Activated T-cell treated with anti-CD3 and anti-CD28 coated beads for 1 hour (primary cell): Measurements from ENCODE around the gene TBX10.
"Not testable (repeated sequence)": the region's sequence is repeated elsewhere in the genome, so short reads cannot be mapped to it uniquely, and the experiment has no call there.

ENCODE experiments used
- DNase-seq: peaks from one replicate; pipeline ENCODE4 v3.0.0-alpha.2; 2020; ENCODE audit warnings: low read depth

The TBX10 gene

DNA sequence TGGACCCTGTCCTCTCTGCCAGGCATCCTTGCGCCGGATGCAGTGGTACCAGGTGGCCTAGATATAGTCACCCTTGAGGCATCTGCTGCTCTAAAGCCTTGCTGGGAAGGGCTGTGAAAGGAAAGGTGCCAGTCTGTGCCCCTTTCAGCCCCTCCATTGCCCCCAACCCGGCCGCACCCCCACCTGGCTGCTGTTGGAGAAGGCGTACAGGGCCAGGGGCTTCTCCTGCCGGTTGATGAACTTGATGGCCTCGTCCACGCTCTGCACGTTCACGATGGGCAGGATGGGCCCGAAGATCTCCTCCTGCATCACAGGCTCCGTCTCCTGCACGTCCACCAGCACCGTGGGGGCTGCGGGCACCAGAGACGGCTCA is 24.6 kb upstream of the TBX10 start:
- DNase-seq: no peak

DNA sequence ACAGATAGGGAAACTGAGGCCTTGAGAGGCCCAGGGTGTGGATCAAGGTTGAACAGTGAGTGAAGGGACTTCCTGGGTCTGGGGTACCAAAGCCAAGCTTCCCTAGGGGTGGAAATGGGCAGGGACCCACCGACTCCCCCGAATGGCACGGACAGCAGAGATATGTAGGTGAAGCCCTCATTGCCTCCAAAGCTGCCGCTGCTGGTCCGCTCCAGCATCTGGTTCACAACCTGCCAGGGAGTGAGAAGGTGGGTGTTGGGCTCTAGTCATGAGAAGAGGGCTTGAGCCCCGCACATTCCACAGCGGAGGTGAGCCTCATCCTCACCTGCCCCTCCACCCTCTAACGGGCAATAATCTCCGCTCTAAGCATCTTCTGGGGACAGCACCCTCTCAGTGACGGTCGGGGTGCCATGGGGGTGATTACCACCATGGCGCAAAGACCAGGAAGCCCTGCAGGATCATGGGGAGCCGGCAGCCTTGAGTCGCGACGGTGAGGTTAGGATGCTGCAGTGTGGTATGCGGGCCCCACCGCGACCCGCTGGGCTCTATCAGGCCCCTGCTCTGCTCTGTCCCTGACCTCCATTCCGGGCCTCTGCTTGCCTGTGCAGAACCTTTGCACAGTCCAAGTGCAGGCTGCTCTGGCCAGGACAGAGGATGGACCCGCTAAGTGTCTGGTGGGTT is 24.1 kb upstream of the TBX10 start:
- DNase-seq: no peak

DNA sequence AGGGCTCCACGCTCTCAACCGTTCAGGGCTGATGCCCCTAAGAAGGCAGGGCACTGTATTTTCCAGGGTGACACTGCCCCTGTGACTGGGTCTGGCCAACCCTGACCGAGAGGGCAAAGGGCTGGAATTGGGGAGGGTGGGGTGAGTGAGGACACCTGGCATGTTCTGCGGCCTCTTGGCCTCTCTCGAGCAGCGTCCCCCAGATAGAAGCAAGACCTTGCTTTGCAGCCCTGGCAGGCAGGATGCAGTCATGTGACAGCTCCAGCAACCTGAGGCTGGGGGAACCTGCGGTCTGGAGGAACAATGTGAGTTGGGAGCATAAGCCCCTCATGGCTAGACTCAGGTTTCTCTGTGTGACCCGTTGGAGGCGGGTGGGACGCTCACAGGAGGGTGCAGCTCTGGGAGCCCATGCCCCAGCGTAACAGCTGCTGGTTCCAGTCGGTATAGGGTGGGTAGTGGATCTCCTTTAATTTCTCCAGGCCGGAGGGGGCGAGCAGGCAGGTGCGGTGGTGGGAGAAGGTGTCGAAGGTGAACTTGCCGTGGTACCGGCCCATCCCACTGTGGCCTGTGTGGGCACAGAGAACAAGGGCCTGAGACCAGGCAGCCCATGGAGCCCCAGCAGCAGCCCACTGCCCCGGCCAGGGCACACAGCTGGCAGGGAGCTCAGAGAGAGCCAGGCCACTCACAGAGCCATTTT is 23.4 kb upstream of the TBX10 start:
- DNase-seq: no peak

DNA sequence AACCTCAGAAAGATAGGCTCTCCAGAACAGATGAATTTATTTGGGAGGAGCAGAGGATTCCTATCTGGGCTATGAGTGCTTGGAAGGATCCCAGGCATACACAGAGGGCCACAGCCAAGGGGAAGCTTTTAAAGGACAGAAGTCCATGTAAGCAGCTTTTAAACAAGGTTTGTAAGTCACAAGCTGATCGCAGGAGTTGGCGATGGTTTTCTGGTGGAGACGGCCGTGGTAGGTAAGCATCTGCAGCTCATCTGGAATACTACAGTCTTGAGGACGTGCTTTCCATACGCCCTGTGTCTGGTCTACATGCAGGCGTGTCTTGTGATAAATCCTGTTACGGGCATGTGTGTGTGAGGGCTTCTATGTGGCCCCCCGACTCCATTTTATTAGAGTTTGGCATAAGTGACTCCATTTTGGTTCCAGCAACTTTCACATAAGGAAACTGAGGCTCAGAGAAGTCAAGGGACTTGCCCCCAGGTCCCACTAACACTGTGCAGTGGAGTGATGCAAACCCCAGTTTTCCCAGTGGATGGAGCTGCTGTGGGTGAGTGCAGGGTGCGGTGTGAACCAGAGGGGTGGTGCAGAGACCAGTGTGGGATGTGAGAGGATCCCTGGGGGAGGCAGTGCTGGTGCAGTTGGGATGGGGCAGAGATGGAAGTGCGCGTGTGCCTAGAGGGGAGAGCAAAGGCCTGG is 22.7 kb upstream of the TBX10 start:
- DNase-seq: no peak

DNA sequence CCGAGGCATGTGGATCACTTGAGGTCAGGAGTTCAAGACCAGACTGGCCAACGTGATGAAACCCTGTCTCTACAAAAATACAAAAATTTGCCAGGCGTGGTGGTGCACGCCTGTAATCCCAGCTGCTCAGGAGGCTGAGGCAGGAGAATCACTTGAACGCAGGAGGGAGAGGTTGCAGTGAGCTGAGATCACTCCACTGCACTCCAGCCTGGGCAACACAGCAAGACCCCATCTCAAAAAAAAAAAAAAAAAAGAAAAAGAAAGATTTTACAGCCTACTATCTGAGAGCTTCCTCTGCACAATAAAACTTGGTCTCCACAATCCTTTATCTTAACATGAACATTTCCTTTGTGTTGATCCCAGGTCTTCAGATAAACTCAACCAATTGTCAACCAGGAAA is 21.2 kb upstream of the TBX10 start:
- DNase-seq: not testable (repeated sequence)

DNA sequence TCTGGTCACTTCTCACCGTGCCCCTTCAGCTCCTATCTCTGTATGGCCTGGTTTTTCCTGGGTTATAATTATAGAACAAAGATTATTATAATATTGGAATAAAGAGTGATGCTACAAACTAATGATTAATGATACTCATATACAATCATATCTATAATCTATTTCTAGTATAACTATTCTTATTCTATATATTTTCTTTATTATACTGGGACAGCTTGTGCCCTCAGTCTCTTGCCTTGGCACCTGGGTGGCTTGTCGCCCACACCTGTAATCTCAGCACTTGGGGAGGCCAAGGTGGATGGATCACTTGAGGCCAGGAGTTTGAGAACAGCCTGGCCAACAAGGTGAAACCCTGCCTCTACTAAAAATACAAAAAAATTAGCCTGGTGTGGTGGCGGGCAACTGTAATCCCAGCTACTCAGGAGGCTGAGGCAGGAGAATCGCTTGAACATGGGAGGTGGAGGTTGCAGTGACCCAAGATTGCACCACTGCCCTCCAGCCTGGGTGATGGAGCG is 20.1 kb upstream of the TBX10 start:
- not testable (repeated sequence) for DNase-seq

DNA sequence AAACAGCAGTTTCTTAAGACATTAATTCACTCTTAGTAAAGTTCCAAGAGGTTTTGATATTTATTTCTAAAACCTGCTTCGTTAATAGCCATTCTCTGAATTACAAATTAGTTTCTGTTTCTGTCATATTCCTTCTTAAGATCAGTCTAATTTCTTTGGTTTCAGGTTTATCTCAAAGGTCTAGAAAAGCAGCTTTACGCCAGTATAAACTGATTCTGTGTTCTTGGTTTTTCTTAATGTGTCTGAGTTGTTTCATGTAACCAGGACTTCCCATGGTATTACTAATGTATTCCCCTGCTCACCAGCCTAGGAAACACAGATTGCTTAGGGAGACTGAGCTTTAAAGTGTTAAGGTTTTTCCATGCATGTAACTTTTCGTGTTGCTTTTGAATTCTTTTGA is 17.7 kb upstream of the TBX10 start:
- no peak for DNase-seq

DNA sequence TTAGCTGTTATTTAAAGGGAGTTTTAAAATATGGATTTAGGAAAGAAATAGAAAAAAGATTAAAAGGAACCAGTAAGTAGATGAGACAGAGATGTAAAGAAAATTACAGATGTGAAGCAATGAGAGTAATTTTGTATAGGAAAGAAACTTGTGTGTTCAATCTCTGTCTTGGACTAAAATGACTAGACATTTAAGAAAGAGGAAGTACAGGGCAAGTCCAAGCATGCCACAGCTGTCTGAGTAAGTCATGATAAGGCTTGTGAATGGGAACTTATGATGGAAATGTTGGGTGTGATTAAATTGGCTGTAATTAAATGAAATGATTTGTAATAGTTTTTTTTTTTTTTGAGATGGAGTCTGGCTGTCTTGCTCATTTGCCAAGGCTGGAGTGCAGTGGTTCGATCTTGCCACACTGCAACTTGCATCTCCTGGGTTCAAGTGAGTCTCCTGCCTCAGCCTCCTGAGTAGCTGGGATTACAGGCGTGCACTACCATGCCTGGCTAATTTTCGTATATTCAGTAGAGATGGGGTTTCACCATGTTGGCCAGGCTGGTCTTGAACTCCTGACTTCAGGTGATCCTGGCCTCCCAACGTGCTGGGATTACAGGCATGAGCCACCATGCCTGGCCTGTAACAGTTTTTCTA is 16.8 kb upstream of the TBX10 start:
- DNase-seq: no peak

DNA sequence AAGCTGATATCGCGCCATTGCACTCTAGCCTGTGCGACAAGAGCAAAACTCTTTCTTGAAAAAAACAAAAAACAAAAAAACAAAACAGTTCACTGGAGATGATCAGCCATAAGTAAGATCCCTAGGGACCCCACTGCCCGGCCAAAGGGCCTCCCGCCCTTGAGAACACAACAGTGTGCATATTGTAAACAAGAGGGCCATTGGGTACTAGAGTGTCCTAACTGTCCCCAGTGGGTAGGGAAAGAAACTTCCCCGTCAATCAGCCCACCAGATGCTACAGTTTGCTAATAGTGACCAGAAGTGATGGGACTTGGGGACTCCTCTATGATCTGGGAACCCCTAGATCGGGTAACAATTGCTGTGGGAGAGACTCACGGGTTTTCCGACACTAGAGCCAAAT is 14.7 kb upstream of the TBX10 start:
- no peak for DNase-seq

DNA sequence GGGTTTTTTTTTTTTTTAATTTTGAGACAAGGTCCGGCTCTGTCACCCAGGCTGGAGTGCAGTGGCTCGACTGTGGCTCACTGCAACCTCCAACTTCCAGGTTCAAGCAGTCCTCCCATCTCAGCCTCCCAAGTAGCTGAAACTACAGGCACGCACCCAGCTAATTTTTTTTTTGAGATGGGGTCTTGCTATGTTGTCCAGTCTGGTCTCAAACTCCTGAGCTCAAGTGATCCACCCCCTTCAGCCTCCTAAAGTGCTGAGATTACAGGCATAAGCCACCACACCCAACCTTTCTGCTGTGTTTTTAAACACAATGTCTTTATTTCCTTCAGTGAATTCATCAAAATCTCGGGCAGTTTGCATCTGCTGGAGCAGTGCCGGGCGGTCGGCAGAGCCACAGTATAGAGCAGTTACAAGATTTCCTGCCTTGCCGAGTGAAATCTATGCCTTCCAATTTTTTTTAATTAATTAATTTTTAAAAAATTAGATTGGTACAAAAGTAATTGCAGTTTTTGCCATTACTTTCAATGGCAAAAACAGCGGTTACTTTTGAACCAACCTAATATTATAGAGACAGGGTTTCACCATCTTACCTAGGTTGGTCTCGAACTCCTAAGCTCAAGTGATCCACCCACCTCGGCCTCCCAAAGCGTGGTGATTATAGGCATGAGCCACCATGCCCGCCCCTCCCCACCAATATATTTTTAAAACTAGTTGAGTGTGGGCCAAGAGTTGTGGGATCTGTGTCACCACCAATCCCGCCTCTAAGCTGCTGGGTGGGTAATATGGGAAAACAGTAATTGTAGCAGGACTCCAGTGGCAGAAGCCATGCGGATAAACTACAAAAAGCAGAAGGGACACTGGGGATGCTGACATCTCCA is 13.6 kb upstream of the TBX10 start:
- no peak for DNase-seq

DNA sequence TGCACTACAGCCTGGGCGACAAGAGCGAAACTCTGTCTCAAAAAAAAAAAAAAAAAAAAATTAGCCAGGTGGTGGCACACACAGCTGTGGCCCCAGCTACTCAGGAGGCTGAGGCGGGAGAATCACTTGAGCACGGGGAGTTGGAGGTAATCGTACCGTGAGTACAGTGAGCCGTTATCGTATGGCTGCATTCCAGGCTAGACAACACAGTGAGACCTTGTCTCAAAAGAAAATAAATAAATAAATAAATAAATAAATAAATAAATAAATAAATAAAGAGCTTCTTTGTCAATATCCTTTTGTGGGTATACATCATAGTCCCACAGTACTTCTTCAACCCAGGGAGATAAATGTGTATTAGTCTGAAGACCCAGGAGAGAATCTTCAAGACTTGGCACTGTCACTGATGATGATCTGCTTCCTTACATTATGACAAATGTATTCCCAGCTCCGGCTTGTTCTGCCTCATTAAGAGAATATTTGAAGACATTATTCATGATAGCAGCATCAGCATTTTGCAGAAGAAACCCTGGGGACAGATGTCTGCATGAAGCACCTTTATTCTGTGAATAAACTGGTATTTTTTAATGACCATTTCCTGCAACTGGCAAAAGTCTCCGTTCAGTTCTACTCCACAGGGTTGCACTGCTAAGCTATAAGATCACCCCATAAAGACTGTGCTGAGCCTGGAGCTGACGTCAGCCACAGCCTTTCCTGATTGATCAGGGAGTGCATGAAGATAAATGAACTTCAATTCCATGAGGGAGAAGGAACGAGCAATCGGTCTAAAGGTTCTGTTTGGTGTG is 12.6 kb upstream of the TBX10 start:
- DNase-seq: no peak

DNA sequence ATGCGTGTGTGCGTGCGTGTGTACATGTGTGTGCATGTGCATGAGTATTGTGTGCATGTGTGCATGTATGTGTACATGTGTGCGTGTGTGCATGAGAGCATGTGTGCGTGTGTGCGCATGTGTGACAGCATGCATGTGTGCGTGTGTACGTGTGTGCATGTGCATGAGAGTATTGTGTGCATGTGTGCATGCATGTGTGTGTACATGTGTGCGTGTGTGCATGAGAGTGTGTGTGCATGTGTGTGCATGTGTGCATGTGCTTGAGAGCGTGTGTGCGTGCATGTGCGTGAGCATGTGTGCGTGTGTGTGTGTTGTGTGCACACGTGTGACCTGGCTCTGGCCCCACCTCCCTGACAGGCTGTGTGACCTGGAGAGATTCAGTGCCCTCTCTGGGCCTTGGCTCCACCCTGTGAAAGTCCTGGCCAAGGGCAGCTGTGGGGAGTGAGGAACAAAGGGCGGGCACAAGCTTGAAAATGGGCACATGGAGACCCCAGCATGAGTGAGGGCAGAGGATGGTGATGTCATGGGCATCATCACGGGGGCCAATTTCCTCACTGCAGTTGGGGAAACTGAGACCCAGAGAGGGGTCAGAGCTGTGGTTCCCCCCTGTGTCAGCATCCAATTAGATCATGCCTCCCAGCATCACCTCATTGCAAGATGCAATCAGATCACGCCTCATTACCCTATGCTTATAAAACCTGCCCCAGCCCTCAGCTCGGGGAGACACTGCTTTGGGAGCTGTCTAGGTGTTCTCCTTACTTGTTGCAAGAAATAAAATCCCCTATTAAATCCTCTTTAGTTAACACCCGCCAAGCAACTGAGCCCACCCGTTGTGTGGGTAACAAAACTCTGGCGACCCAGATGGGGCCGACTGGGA is 10.3 kb upstream of the TBX10 start:
- DNase-seq: no peak

DNA sequence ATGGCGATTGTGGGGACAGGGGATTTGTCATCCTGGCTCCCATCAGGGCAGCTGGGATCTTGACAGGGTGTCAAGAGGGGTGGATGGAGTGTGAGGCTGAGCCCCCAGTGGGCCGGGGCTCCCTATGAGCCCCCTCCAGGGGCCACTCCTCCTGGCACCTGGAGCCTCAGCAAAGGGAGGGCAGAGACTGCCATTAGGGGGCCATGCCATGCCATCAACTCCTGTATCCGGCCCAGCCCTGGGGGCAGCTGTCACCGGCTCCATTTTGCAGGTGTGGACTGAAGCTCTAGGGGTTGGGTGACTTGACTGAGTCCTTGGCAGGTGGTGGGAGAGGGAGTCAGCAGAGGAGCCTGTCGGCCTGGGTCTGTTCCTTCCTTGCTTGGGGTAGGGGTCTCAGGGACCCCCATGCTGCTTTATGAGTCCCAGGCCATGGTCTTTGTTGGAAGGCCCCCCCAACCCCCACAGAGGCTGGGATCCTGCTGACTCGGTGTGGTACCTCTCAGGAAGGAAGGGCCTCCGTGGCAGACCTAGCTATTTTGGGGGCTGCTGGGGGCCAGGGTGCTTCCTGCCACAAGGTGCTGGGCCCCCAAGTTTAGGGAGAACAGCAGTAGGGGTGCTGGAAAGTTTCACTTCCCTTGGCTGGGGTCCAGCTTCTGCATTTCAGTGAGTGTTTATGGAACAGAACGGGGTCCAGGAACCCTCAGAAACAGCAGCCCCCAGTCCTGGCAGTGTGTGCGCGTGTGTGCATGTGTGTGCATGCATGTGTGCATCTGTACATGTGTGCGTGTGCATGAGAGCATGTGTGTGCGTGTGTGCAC is 9.4 kb upstream of the TBX10 start:
- no peak for DNase-seq

DNA sequence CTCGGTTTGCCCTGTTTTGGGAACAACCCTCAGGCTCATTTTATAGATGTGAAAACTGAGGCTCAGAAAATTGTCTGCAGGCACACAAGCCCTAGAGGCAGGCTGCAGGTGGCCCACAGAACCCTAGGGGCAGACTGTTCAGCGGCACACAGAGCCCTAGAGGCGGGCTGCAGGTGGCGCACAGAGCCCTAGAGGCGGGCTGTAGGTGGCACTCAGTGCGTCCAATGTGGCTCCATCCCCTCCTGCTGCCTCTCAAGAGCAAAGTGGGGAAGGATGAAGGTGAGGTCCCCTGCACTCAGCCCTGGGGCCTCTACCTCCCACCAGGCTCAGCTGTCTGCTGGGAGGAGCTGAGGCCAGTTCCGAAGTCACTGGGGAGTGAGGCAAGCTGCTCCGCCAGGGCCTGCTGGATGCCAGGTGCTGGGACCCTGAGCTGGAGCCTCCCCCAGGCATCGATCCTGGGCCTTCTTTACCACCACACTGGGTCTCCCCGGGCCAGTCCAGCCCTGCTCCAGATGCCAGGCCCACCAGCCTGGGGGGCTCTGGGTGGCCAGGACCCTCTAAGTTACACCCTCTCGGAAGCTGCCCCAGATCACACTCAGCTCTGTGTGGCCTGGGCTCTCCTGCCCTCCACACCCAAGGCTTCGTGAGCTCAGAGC is 8.7 kb upstream of the TBX10 start:
- DNase-seq: peak; percentile 30

DNA sequence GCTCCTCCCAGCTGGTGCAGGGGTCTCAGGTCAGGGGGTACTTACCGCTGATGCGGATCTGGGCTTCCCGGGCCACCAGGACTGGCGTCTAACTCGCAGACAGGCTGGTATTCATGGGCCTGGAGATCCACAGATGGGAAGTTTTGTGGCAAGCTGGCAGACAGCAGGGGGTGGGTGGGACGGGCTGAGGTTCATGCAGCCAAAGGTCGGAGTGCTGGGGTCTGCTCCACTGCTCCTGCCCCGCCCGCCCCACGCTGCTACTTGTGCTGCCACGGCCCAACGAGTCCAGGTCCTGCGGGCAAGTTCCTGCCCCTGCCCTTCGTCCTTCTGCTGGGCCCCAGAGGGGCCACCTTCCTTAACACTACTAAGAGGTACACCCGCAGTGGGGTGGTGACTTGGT is 7.9 kb upstream of the TBX10 start:
- DNase-seq: no peak

DNA sequence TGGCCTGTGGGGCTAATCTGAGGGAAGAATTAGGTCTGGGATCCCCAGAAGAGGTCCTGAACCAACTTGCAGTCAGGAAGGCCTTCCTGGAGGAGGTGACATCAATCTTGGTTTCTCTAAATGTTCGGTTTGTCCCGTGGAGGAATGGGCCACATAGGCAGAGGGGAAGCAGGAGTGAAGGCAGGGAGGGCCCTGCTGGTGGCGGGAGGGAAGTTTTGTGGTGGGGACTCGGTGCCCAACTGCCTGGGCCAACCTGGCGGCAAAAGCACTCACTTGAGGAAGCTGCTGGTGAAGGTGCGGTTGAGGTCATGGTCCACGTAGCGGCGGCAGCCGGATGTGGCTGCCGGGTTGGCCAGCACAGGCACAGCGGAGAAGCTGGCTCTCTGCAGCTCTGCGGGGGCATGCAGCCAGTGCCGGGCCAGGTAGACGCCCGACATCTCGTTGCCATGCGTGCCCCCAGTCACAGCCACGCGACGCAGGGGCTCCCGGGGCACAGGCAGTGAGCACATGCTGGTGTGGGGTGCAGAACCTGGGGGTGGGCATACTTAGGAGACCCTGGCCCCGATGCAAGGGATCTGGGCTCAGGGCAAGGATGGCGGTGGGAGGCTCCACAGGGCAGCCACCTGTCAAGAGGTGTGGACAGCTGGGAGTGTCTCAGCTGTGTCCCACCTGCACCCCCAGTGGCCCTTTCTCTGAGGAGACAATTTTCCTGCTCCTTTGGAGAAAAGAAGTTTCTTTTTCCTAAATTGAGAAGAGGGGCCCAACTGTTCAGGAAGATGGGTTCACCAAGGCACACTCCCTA is 7.2 kb upstream of the TBX10 start:
- no peak for DNase-seq
